Activated CD8-positive, alpha-beta memory T cell treated with anti-CD3 and anti-CD28 coated beads for 36 hours (primary cell): ENCODE data around the gene TRPV4. TPM values are rescaled to one million over a fixed set of nuclear protein-coding genes. Genes with fewer than 3 reads are reported as not detected.

ENCODE experiments used
- CTCF ChIA-PET: fragments of 350-600 bp; sonication (Branson Sonifier 250); formaldehyde crosslinking; loops from one replicate; lab custom pipeline; 2021; ENCODE audit warnings: antibody characterized with exemption; lab: Charles Lee
- POLR2A ChIA-PET: fragments of 350-600 bp; sonication (Branson Sonifier 250); formaldehyde crosslinking; loops from one replicate; lab custom pipeline; 2021; ENCODE audit warnings: antibody characterized with exemption; lab: Charles Lee
- total RNA-seq, 2 experiments: library from RNA; stranded (reverse); gene quantifications; one replicate each; pipeline ENCODE4 v1.2.3, GENCODE V29; 2021

TRPV4 gene
- total RNA-seq, 2 experiments from 2014 or later: not detected

DNA sequence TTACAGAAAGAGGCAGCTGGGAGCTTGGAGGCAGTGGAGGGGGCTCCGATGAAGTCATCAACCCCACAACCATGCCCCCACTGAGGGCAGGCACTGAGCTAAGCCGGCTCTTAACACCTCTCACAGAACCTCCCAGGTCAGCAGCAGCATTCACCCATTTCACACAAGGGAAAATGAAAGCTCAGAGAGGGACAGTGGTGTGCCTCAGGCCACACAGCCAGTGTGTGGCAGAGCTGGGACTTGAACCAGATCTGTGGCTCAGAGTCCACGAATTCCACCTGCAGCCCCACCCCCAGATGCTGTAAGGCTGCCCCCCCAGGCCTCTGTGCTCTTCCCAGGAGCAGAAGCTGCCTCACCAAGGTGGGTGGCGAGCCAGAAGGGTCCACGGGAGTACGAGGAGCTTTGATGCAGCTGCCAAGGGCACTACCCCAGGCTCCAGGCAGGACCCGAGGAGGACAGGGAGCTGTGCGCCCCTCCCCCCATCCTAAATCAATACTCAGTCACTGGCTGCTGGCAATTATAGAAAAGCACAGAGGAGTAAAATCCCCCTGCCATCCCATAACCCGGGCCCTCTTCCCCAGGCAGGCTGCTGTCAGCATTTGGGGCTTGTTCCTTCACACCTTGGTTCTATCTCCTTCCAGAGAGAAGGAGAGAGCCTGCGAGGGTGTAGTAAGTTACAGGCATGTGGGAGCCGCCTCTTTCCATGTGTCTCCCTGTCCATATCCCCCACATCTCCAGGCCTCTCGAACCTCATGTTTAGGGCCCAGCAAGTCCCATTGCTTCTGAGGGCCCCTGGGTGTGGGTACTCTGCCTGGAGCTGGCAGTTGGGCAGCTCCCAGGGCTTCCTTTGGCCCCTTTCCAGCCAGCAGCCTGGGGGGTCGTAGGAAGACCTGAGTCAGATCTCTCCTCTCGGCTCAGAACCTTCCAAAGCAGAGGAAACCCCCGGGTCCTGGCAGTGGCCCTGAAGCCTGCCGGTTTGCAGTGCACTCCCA, 72.0 kb downstream of the TRPV4 start:
- CTCF ChIA-PET: no interaction called here

DNA sequence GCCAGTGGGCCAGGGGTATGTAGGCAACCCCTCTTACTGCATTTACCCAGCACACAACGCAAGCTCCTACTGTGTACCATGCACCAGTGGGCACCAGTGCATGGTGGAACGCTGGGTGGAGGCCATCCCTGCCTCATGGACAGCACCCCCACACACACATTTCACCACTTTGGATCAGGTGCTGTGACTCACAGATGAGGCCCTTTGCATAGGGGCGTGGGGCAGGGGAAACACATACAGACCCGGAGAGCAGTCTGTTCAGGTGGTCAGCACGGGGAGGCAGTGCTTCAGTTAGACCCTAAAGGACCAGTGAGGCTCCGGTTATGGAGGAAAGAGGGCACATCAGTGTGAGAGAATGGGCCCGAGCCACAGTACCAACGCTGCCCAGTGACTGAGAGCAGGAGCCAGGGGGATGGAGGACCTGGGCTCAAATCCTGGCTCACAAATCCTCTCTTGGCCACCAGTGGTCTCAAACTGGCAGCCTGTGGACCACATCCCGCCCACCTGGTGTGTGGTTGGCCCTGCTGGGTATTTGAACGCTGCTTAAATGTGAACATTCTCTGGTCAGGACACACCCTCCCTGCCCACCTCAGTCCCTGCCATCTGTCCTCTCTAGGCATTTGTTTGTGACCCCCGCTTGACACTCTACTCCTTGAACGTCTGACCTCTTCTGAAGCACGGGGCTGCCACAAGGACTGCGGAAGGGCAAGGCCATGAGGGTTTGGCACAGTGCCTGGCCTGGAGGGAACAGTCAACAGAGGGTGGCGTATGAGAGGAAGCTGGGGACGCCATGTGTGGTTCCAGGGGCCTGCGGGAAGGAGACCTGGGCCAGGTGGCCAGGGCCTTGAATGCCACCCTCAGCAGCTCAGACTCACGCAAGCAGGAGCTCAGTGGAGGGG, 72.9 kb downstream of the TRPV4 start:
- CTCF ChIA-PET: no interaction called here
- POLR2A ChIA-PET: no interaction called here

More for the DNA sequence above, 72.0 kb downstream of the TRPV4 start:
- POLR2A ChIA-PET: no interaction called here

DNA sequence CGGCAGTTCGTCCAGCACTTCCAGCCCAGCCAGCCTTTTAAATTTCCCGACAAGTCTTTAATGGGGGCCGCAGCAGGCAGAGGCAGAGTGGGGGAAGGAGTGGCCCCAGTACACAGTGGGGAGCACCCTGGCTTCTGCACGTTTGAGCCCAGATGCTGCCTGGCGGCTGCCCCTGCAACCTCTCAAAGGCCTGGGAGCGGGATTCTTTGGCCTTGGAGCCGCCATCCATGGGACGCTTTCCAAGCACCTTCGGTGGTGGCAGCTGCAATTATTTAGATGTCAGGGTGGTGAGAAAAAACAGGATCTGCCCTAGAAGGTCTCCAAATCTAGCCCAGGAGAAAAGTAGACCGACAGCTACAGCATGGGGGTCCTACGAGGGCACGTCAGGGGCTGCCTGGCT, 73.6 kb downstream of the TRPV4 start:
- POLR2A ChIA-PET: no interaction called here
- CTCF ChIA-PET: no interaction called here

DNA sequence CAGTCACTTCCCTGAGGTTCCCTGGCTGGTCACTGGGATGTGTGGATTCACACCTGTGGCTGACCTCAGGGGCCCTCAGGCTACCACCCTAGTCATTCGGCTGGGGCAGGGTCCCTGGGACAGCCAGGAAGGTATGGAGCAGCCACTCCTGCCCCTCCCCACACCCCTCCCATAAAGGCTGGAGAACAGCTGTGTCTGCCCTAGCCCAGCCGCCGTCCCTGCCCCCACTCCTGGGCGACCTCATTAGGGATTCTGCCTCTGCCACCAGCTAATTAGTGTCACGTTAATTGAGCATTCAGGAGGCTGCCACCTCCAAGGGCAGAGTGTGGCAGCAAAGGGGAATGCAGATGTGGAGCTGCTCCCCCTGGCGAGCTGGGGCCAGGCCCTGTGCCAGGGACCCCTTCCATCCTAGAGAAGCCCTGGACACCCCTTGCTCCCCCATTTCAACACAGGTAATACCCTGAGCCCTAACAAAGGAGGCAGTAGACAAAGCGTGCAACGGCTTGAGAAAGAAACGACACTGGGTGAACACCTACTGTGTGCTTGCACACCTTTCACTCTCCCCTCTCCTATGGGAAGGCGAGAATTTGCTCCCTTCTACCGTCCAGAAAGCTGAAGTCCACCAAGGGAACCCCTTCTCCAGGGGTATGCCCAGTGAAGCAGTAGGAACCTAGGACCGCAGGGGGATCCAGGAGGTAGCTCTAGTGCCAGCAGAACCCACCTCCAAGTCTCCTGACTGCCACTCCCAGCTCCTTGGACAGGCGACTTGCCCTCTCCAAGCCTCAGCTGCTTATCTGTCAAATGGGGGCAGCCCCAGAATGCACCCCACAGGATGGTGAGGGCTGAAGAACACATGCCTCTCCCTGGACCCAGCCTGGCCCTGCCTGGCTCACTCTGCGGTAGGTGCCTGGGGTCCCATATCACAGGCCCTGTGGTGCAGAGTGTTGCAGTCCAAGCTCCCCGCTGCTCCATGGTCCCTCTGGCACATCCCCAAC, 74.5 kb downstream of the TRPV4 start:
- ChIA-PET CTCF (no interaction called here), POLR2A (no interaction called here)

DNA sequence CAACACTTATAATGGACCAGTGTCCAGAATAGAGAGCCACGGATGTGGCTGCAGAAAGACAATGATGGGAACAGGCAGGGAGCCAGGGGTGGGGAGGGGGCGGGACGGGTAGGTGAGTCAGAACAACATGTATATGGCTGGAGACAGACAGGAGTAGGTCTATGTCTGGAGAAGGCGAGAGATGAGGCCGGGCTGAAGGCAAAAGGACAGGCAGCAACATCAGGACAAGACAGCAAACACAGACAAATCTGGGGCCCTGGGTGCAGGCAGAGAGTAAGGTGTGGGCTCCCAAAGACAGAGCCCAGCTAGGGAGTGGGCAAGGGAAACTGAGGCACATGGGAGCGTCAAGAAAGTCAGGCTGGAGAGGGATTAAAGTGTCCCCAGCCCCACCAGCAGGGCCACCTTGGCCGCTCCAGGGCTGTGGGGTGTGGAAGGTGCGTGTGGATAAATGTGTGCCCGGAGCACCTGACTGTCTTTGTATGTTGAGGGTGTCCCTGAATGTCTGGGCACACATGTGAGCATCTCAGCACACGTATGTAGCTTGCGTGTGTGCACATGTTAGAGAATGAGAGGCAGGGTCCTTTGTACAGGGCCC, 75.4 kb downstream of the TRPV4 start:
- POLR2A ChIA-PET: no interaction called here
- CTCF ChIA-PET: no interaction called here

DNA sequence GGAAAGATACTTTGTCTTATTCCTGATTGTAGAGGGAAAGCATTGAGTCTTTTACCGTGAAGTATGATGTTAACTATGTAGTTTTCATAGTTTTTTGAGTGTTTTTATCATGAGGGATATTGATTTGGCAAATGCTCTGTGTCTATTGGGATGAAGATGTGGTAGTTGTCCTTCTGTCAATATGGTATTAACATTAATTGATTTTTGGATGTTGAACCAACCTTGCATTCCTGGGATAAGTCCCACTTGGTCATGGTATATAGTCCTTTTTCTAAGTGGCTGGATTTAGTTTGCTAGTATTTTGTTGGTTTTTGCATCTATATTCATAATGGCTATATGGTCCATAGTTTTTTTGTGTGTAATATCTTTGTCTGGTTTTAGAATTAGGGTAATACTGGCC, 76.7 kb downstream of the TRPV4 start:
- ChIA-PET POLR2A (no interaction called here), CTCF (no interaction called here)

DNA sequence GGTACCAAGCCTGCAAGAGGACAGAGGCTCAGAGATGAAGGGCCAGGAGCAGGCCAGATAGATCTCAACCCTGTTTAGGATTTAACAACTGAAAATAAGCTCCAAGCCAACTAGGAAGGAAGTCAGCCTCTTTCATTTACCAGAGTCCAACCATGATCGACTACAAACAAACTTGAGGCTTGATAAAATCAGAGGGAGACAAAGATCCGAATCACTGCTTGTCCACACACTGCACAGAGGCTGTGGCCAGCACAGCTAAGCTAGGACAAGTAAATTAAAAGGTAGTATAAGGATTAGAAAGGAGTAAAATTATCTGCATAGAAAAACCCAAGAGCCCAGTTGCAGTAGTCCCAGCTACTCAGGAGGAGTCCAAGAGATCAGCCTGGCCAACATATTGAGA, 79.2 kb downstream of the TRPV4 start:
- ChIA-PET POLR2A (interaction anchor here (0.6 kb wide), 1 partner anchor 197 kb away, joined by 3 read pairs; no protein-coding TSS in a partner anchor), CTCF (no interaction called here)

DNA sequence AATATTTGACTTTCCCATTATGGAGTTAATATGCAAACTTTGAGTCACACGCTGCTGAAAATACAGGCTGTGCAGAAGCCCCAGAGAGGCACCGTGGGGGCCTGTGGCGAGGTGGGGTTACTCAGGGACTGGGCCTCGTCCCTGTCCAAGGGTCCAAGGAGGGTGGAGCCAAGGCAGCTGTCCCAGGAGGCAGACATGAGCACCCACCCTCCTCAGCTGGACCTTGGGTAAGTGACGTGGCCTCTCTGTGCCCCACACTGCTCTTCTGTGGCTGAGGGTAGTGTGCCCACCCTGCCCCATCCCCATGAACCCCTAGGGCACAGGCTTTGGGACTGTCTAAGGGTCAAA, 80.2 kb downstream of the TRPV4 start:
- ChIA-PET CTCF (no interaction called here), POLR2A (no interaction called here)

DNA sequence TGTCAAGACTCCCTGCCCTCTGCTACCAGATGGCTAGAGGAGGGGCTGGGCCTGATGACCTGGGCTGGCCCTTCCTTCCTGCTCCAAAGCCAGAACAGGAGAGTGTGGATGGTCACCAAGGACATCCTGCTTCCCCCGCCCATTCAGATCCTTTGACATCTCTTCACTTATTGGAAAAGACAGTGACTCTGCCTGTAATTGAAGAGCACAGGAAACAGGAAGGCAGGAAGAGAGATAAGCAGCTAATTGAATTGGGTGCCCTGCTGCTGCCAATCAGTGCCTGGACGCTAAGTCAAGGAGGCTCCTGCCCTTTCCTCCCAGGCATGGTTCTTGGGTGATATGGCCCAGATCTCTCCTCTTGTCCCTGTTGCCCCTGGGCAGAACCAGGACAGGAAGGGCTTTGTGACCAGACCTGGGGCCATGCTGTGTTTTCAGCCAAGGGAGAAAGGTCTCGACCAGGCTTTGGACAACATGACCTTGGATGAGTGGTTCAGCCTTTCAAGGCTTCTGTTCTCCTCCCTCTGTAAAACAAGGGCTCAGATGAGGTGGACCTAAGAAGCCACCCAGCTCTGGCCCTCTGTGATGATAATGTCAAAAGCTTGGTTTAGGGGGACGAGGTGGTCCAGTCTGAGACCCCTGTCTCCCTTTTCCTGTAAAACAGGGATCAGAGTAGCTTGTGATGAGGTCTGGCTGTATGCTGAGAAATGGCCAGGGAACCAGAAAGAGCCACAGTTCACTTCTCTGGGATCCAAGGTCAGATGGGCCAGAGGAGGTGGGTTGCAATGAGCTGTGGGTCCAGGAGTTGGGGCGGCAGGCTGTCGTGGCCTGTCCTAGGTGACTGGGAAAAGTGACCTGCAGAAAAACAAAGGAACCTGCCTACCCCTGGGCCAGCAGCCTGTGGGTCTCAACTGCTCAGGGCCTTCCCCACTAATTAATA, 80.8 kb downstream of the TRPV4 start:
- CTCF ChIA-PET: no interaction called here

DNA sequence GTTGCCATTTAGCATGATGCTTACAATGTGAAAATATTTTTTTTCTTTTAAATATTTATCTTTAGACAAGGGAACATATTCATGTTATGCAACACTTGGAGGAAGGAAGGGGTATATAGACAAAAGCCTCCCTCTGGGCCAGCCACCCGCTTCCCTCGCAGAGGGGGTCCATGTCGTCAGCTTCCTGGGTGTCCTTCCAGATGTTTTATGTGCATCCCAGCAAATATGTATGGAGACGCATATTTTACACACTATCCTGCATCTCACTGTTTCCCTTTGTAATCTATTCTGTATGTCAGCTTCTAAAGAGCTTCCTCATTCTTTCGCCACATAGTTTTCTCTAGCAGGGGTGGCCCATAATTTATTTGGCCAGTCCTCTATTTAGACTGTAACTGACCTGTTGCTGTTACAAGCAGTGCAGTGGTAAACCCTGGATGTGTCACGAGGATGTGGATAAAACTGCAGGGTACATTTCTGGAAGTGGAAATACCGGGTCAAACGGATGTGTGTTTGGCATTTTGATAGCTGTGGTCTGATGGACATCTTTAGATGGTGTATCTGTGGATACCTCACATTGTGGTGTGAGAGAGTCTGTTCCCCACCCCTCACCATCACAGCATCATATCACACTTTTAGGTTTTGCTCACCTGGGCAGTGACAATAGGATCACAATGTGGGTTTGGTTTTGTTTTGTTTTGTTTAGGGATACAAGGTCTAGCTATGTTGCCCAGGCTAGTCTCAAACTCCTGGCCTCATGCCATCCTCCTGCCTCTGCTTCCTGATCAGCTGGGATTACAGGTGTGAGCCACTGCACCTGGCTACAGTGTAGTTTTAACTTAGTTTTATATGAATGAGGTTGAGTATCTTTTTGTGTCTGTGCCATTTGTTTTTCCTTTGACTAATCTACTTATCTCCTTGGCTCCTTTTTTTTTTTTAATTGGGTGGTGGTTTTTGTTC, 87.9 kb downstream of the TRPV4 start:
- ChIA-PET CTCF (no interaction called here), POLR2A (no interaction called here)

More for the DNA sequence above, 80.8 kb downstream of the TRPV4 start:
- POLR2A ChIA-PET: no interaction called here

DNA sequence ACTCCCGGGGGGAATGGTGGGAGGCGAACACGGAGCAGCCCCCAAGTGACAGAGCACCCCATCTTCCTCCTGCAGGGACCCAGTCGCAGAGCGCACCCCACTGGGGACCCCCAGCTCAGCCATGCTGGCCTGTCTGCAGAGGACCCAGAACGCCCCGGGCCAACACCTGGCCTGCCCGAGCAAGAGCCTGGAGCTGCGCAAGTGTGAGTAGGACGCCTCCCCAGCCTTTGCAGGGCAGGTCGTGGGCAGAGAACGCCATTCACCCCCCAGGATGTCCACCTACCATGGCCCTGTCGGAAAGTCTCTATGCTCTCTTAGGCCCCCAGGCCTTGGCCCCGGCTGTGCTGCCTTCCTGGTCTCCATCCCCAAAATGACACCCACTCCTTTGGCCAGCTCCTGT, 89.2 kb downstream of the TRPV4 start:
- CTCF ChIA-PET: no interaction called here
- POLR2A ChIA-PET: no interaction called here

DNA sequence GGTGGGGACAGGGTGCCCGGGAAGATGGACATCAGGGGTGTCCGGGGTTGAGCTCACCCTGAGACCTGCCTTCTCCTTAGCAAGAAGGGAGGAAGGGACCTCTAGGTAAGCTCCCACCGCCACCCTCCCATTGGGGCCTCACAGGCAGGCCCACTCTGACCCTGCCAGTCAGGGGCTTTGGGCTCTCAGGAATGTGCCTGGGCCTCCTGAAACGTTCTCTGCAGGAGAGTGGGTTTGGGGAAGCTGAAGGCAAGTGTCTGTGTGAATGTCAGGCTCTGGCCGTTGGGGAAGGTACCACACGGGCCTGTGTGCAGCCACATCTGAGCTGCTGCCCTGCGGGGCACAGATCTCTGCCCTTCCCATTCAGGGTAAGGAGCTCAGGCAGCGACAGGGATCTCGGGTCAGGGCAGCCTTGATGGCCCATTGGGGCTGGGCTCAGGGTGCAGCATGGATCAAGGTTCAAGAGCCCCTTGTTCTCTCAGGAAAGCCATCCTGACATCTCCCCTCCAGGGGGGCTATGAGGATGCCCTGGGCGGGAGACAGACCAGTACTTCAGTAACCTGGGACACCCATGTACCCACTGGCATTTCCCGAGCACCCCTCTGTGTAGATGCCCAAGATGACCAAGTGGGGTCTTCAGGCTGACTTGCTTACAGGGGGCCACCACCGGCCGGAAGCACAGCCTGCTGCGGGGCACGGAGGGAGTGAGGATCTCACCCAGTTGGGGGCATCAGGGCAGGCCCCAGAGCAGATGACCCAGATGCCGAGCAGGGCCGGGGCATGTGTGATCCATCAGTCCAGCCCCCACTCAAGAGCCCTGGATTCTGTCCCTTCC, 89.9 kb downstream of the TRPV4 start:
- ChIA-PET POLR2A (no interaction called here), CTCF (interaction anchor here (0.6 kb wide), 1 partner anchor 239 kb away, joined by 3 read pairs; no protein-coding TSS in a partner anchor)

DNA sequence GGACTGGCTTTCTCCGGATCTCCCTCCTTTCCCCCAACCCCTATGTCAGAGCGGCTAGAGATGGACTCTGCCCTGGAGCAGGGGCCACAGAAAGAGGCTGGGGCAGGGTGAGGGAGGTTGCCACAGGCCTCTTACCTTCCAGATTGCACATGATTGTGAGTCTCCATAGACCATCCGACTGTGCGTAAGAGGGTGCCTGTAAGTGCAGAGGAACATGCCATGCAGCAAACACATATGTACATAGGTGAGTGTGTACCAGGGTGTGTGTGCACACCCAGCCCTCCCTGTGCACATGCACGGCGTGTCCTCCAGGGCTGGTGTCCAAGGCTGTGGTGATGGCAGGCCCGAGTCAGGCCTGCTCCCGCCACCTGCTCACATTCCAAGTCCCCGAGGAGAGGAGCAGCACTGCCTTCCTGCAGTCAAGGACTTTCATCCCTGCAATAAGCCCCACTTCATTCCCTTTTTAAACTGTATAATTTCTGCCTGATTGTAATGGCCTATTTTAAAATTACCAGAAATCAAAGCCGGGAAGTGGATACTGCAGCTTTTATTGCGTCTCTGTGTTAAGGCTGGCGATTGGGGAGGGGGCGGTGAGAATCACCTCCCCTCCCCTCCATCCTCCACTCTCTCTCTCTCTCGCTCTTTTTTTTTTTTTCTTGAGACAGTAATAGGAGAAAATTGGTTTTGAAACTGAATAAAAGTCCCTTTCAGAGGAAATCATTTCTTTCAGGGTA, 91.1 kb downstream of the TRPV4 start:
- ChIA-PET POLR2A (no interaction called here), CTCF (no interaction called here)

DNA sequence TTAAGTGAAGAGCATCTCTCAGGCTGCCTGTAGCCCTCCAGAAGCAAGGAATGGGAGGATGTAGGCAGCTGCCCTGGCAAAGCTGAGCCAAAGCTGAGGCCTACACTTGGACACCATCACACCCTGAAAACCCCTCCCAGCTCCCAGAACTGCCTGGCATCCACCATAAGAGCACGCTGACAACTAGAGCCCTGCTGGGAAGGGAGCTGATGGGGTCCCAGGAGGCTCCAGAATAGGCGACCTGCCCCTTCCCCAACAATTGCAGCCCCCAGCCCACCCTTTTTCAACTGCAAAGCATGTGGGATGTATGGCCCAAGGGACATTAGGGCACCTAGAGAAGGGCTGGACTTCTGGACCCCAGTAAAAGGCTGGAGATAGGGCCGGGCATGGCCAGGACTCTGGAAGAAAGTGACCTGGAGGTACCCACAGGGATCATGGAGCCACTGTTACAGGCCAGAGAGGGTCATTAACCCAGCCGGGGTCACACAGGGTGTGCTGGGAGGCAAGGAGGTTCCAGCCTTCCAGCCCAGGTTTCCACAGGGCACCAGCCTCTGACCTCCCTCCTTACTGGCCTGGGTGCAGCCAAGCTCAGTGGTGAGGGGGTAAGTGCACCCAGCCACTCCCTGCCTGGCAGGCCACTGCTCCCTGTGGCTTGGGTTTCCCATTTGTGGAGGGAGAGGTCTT, 91.8 kb downstream of the TRPV4 start:
- ChIA-PET POLR2A (no interaction called here), CTCF (no interaction called here)
